HG03469 (cell line): ENCODE results near the gene MTHFSD.

Source experiments
- ATAC-seq: cut with Tn5 transposase; IDR thresholded peaks from one replicate; pipeline ENCODE4 v1.9.1; 2021; ENCODE audit warnings: mild to moderate bottlenecking, moderate library complexity, moderate number of reproducible peaks; ENCODE audit not compliant: unreplicated experiment

MTHFSD gene

GRCh38 chr16:86505185-86505898 is 49.7 kb downstream of the MTHFSD start:
- no peak for ATAC-seq

- no peak for ATAC-seq
Measured at GRCh38 chr16:86504315-86505184, 50.5 kb downstream of the MTHFSD start.

GRCh38 chr16:86503830-86504229 is 51.2 kb downstream of the MTHFSD start:
- ATAC-seq: no peak

GRCh38 chr16:86502856-86503748 is 51.9 kb downstream of the MTHFSD start:
- no peak for ATAC-seq

- no peak for ATAC-seq
Measured at GRCh38 chr16:86501989-86502855, 52.8 kb downstream of the MTHFSD start.

DNA sequence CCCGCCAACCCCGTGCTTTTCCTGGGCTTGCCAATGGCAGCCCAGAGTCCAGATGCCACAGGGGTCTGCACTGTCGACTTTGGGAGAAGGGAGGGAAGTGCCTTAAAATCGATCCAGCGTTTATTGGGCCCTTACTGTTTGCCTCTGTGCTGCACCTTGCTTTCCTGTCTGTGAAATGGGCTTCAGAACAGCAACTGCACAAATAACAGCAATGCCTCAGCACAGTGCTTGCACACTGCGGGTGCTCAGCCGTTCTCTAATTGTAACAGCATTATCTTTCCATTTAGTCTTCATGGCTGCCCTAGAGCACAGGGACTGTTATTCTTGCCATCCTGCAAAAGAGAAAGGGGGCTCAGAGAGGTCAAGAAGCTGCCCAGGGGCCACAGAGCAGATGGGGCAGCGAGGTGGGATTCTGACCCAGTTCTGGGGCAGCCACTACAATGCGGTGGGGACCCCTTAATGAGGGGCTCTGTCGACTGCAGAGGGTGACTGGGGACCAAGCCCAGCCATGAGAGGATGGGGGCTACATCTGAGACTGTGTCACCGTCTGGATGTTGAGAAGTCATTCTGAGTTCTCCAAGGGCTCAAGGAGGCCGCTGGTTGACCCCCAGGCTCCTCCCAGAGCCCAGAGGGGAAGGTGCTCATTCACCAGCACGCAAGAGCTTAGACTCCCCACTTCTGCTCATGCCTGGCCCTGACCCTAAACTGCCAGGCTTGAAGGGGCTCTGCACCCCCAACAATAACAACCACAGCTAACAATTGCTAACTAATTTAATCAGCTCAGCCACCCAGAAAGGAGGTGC is 54.1 kb downstream of the MTHFSD start:
- no peak for ATAC-seq

DNA sequence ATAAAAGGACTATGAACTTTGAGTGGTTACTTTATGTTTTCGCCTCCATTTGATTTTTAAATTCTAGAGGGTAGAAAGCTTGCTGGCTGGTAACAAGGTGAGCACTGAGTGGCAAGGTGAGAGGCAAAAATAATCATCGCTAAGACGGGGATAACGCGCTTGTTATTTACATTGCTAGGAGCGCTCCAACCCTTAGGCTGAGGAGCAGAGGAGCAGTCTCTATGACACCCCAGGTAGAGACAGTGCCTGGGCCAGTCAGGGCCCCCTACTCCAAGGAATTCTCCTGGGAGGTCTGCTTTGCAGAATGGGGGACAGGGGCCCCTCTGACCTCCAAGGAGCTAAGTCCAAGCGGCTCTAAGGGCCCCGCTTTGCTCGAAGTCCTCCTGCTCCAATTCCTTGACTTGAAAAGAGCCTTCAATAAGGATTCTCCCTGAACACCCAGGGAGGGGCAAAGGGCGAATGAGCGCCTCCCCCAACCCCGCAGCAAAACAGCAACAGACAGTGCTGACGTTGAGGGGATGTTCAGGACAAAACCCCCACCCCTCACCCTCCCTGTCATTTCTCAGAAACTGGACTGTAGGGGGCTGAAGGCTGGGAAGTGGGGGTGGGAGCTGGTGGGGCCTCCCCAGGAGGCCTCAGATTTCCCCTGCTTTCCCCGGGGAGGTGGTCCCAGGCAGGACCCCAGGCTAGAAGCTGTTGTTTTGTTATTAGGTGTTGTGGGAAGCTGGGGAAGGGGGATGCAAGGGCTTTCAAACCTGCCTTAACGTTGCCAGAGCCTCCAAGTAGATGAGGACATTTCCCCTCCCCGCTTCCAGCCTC is 54.9 kb downstream of the MTHFSD start:
- no peak for ATAC-seq

DNA sequence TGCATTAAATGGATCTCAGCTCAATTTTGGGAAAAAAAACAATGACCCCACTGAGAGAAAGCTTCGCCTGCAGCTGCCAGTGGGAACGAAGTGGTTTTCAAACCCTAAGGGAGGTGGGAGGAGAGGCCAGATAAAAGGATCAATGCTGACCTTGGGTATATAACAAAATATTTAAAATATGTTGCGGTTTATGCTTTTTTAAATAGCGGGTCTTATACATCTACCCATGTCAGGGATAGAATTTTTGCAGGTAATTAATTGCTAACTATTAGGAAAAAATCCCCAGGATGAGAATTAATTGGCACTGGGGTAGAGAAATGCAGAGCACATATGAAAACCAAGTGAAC is 55.6 kb downstream of the MTHFSD start:
- no peak for ATAC-seq

DNA sequence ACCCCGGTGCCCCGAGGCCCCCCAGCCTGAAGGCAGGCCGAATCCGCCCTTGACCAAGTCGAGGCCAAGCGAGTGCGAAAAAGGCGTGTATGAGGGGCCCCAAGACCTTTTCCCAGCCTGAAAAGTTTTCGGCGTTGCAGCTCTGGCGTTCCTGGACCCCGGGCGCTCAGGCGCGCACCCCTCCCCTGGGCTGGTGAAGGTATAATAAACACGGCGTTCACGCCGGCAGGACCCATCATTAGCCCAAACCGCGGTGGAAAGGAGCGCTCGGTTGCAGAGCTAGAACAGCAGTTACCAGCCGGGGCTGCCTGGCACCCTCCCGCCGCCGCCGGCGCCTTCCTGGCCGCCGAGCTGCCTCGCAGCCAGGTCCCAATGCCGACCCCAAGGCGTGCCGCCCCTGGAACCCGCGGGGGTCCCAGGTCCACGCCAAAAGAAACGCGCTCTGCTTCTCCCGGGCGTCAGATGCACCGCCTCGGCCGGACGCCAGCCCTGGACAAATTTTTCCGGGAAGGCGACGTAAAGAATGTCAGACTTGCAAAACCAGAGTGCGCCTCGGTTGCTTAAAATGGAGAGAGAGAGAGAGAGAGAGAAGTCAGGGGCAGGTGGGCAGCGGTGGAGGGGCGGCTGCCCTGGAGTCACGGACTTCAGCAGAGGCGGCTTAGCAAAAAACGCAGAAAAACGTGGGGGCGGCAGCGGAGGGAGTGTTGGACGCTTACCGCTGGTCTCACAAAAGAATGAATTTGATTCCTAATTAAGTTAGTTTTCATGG is 56.2 kb downstream of the MTHFSD start:
- ATAC-seq: no peak

GRCh38 chr16:86498155-86498670 is 56.8 kb downstream of the MTHFSD start:
- ATAC-seq: no peak

- ATAC-seq: no peak
Measured at GRCh38 chr16:86497551-86498021, 57.4 kb downstream of the MTHFSD start.

DNA sequence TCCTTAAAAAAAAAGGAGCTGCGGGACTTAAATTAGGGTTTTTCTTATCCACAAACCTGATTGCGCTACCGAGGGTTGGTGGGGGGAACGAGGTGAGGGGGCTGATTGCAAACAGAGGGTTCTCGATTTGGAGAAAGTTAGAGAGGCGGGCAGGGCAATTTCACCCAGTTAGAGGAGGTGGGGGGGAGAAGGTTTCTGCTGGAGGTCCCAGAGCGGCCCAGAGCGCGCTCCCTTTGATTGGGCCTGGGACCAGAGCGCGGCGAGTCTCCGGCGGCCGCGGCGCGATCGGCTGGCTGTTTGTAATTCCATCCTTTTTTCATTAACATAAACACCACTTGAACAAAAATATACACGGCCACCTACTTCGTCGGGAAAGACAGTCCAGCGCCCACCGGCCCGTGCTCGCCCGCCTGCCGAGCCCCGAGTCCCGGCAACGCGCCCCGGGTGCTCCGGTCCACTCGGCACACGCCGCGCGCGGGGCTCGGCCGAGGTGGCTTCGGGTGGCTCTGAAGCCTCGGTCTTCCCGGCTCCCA is 58.0 kb downstream of the MTHFSD start:
- ATAC-seq: no peak

- no peak for ATAC-seq
Measured at GRCh38 chr16:86496262-86496928, 58.6 kb downstream of the MTHFSD start.

DNA sequence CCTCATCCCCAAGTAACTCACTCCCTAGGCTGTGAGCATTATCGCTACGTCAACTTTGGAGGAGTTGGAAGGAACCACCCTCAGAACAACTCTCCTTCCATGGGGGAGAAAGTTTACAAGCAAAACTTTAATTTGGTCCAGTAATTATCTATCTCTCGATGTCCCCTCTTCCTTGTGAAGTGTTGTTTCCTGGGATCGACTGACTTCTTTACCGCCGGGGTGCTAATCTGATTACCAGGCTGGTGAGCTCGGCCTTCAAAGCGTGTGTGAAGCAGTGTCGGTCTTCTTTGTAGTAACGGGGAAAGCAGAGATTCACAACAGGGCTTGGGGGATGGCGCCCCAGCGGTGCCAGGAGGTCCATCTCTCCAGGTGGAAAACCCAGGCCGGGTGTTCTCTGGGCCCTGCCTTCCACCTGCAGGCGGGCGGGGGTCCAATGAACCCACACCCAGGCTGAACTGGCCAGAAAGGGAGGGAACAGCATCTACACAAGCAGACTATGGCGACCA is 59.2 kb downstream of the MTHFSD start:
- ATAC-seq: no peak

GRCh38 chr16:86495357-86495701 is 59.7 kb downstream of the MTHFSD start:
- ATAC-seq: no peak

DNA sequence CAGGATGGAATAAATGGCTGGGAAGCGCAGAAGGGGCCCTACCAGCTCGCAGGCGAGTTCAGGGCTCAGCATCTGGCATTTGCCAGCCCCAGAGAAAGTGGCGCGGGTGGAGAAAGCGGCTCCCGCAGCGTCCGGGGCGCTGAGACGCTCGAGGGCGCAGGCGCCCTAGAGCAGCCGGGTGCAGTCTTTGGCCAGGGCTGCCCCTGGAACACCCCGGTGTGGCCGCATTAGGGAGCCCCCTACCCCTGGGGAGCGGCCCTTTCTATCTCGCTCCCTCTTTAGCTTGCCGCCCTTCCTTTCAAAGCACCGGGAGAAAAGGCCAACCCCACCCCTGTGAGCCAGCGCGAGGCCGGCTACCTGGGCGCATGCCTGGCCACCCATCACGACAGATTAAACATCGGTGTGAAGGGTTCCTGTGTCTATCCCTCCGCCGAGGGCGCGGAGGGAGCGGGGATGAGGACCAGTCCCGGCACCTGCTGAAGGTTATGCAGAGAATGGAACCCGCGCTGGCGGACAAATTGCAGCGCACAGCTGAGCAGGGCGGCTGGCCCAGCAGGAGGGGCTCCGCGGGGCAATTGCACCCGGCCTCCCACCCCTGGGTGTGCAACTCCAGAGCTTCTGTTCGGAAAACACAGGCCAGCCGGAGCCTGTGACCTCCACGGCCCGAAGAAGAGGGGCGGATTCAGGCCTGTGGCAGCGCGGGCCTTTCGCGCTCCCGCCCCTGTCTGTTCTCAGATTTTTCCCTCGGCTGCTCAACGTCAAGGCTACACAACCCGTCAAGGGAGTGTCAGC is 60.3 kb downstream of the MTHFSD start:
- ATAC-seq: no peak
